HepG2 (cell line): ENCODE measurements around the gene LRRN4CL. TPM values are rescaled to one million over a fixed set of nuclear protein-coding genes. Genes with fewer than 3 reads are reported as not detected.
A peak's percentile ranks its signal among the peaks of the same experiment; 100 is the strongest.

Experiments
- ATAC-seq: fragments of 200-7000 bp; cut with Tn5 transposase; 3 replicates; pipeline ENCODE4 v1.9.1; 2020; ENCODE audit warnings: mild to moderate bottlenecking, moderate library complexity
- Bru-seq: library from RNA; stranded (reverse); fragments of 400-500 nt; gene quantifications from one replicate; lab custom pipeline; 2021; lab: Mats Ljungman, UMichigan
- BruChase-seq, 2 experiments: library from RNA; stranded (reverse); fragments of 400-500 nt; gene quantifications; one replicate each; lab custom pipeline; 2021; lab: Mats Ljungman, UMichigan
- BruUV-seq: library from RNA; stranded (reverse); fragments of 400-500 nt; replicated peaks from 2 replicates; lab custom pipeline; 2021; lab: Mats Ljungman, UMichigan
- CTCF ChIA-PET: fragments of 300-600 bp; formaldehyde crosslinking; extraction: SDS; loops from one replicate; lab custom pipeline; 2021; ENCODE audit warnings: low total read pairs, inconsistent platforms, low intra/inter-chr PET ratio; lab: Yijun Ruan, JAX
- POLR2A ChIA-PET: fragments of 350-600 bp; sonication (Branson Sonifier 250); formaldehyde crosslinking; loops from one replicate; lab custom pipeline; 2020; ENCODE audit warnings: antibody characterized with exemption, inconsistent platforms; lab: Yijun Ruan, JAX
- DNase-seq: peaks from one replicate; pipeline ENCODE4 v3.0.0-alpha.2; 2015; ENCODE audit warnings: low spot score
- FAIRE-seq: peaks from 3 replicates; lab custom pipeline; 2011; peaks lifted over from hg19 to GRCh38; lab: Jason Lieb, UNC
- H2AFZ ChIP-seq: one replicate; pipeline ENCODE4 v1.6.1; 2011; ENCODE audit warnings: low read length, inconsistent platforms
- H3K27ac ChIP-seq: fragments of 300-600 bp; 3 replicates; pipeline ENCODE4 v1.8.0; 2011; ENCODE audit warnings: mixed run types, mild to moderate bottlenecking, mixed read lengths, low read length, inconsistent platforms; ENCODE audit not compliant: insufficient read depth; ENCODE audit errors: extremely low read length
- H3K27me3 ChIP-seq, 2 experiments: fragments of 200-600 bp in 1 of 2; 2 replicates in 1 of 2; 3 replicates in 1 of 2; pipeline versions ENCODE4 v1.6.0 to v1.8.0; 2011; ENCODE audit warnings: low read length in 2 of 2, mild to moderate bottlenecking in 2 of 2, moderate library complexity in 2 of 2, inconsistent platforms in 1 of 2; ENCODE audit not compliant: insufficient read depth in 2 of 2, control insufficient read depth in 1 of 2
- H3K36me3 ChIP-seq, 2 experiments: fragments of 200-600 bp in 1 of 2; replicated peaks in 1 of 2; 2 replicates in 1 of 2; 3 replicates in 1 of 2; pipeline versions ENCODE4 v1.5.1 to v1.8.0; 2011; ENCODE audit warnings: low read length in 2 of 2, inconsistent platforms in 1 of 2; ENCODE audit not compliant: insufficient read depth in 2 of 2, control insufficient read depth in 1 of 2
- H3K4me1 ChIP-seq: 2 replicates; pipeline ENCODE4 v1.5.1; 2012; ENCODE audit warnings: low read length, inconsistent platforms; ENCODE audit not compliant: insufficient read depth
- H3K4me2 ChIP-seq: 2 replicates; pipeline ENCODE4 v1.6.0; 2011; ENCODE audit warnings: low read depth, low read length, inconsistent platforms
- H3K4me3 ChIP-seq, 3 experiments: fragments of 200-600 bp in 1 of 3; sonication (generic), shearing (Covaris generic) in 1 of 3; replicated peaks in 1 of 3; 2 replicates each; pipeline ENCODE4 v1.5.1; 2011 to 2016; ENCODE audit warnings: low read length in 3 of 3, inconsistent platforms in 2 of 3, low read depth in 2 of 3, mild to moderate bottlenecking in 2 of 3, control low read depth in 1 of 3, mixed read lengths in 1 of 3; ENCODE audit not compliant: insufficient read depth in 1 of 3
- H3K79me2 ChIP-seq: one replicate; pipeline ENCODE4 v1.6.1; 2011; ENCODE audit warnings: low read length, inconsistent platforms; ENCODE audit not compliant: insufficient read depth
- H3K9ac ChIP-seq: 2 replicates; pipeline ENCODE4 v1.6.0; 2011; ENCODE audit warnings: mild to moderate bottlenecking, low read depth, low read length, inconsistent platforms; ENCODE audit not compliant: insufficient read depth
- H3K9me3 ChIP-seq: 2 replicates; pipeline ENCODE4 v1.5.1; 2012; ENCODE audit warnings: mild to moderate bottlenecking, low read length
- H4K20me1 ChIP-seq: 2 replicates; pipeline ENCODE4 v1.6.0; 2011; ENCODE audit warnings: inconsistent platforms, mild to moderate bottlenecking, low read length, moderate library complexity; ENCODE audit not compliant: insufficient read depth
- NPAS2 ChIP-seq: sonication (generic); formaldehyde crosslinking; IDR thresholded peaks from 2 replicates; pipeline ENCODE4 v1.8.0; 2022; ENCODE audit warnings: mild to moderate bottlenecking, missing genetic modification reagents, borderline replicate concordance
- POLR2A ChIP-seq, 2 experiments: IDR thresholded peaks; 2 replicates each; pipeline ENCODE4 v1.6.1; 2011; ENCODE audit warnings: low read depth in 2 of 2, low read length in 2 of 2, mild to moderate bottlenecking in 1 of 2, moderate library complexity in 1 of 2; ENCODE audit not compliant: insufficient read depth in 1 of 2
- POLR2AphosphoS5 ChIP-seq: IDR thresholded peaks from 2 replicates; pipeline ENCODE4 v1.6.1; 2012; ENCODE audit warnings: low read depth, low read length
- POLR2G ChIP-seq: fragments of 200-400 bp; formaldehyde crosslinking; IDR thresholded peaks from 2 replicates; pipeline ENCODE4 v1.6.1; 2018; ENCODE audit warnings: mild to moderate bottlenecking, low read depth, low read length, moderate library complexity
- SSRP1 ChIP-seq: IDR thresholded peaks from 2 replicates; pipeline ENCODE4 v1.6.1; 2016; ENCODE audit warnings: control low read depth
- TSC22D2 ChIP-seq: sonication (generic); formaldehyde crosslinking; IDR thresholded peaks from 2 replicates; pipeline ENCODE4 v1.5.1; 2020; ENCODE audit warnings: missing genetic modification reagents, mild to moderate bottlenecking, borderline replicate concordance
- ZFP62 ChIP-seq: sonication (generic); formaldehyde crosslinking; IDR thresholded peaks from 2 replicates; pipeline ENCODE4 v1.4.0; 2020; ENCODE audit warnings: missing genetic modification reagents
- WGBS: methylation state at CpG from one replicate; pipeline ENCODE4 v1.1.6; 2017; ENCODE audit warnings: low lambda C conversion rate; 5-methylcytosine and 5-hydroxymethylcytosine counted together
- in situ Hi-C: cut with HindIII; loops from 2 replicates; pipeline ENCODE4 v1.10.0; 2017; ENCODE audit warnings: low pct_unique_long_range_greater_than_20kb; ENCODE audit not compliant: extremely low pct_ligation_motif_present
- intact Hi-C: fragments of 100-400 bp; cut with micrococcal nuclease; formaldehyde crosslinking; loops from one replicate; pipeline ENCODE4 v1.10.0; 2022; ENCODE audit not compliant: unreplicated experiment
- long read RNA-seq, 2 experiments: library from RNA in 1 of 2; library from polyadenylated mRNA in 1 of 2; stranded (forward) in 1 of 2; unstranded in 1 of 2; transcript quantifications; one replicate each; pipeline ENCODE4 v2.0.0, GENCODE V29; 2019 to 2022
- polyA minus RNA-seq, 3 experiments: library from RNA; depleted of rRNA, polyadenylated mRNA; stranded (reverse); fragments of >200 nt; gene quantifications; 2 replicates each; pipeline ENCODE4 v1.2.3, GENCODE V29; 2011; ENCODE audit warnings: low replicate concordance in 1 of 3
- polyA plus RNA-seq, 8 experiments: library from polyadenylated mRNA; depleted of rRNA in 3 of 8; stranded (reverse) in 7 of 8; unstranded in 1 of 8; fragments of >200 nt; fragmentation: Illumina TruSeq in 4 of 8; extraction: Trizol in 4 of 8; gene quantifications; 2 replicates each; pipeline versions ENCODE4 v1.2.1 to v1.2.3, GENCODE V29; 2011 to 2016; ENCODE audit warnings: low read depth in 4 of 8, missing spikeins in 1 of 8, mixed read lengths in 1 of 8; ENCODE audit not compliant: insufficient read depth in 1 of 8
- total RNA-seq, 5 experiments: library from RNA; depleted of rRNA; stranded (reverse); fragments of >200 nt; fragmentation: Illumina TruSeq; extraction: Trizol; gene quantifications; 2 replicates each; pipeline ENCODE4 v1.2.3, GENCODE V29; 2016; ENCODE audit warnings: low read depth in 1 of 5

Gene LRRN4CL
- total RNA-seq (2016; rRNA removed; fragmentation: Illumina TruSeq; extraction: Trizol) (0.11 TPM in 1 of 2 replicates, not detected in the other), polyA plus RNA-seq (2011; rRNA removed) (0.04 TPM in 1 of 2 replicates, not detected in the other), polyA minus RNA-seq (2011; rRNA and poly(A)+ RNA removed; ENCODE audit: low replicate concordance) (0.28 and 0.70 TPM in 2 replicates), Bru-seq, nascent RNA (percentile 42 among the genes with signal in this experiment), BruChase-seq, experiment 1, labeled RNA remaining after a 6-hour chase (percentile 35 among the genes with signal in this experiment), BruChase-seq, experiment 2, labeled RNA remaining after a 2-hour chase (percentile 33 among the genes with signal in this experiment)
- not detected in 2 replicates for total RNA-seq (2016; cell fraction: cytosol; rRNA removed; fragmentation: Illumina TruSeq; extraction: Trizol; ENCODE audit: low read depth)
- 0.13 TPM in 1 of 2 replicates, not detected in the other for total RNA-seq (2016; cell fraction: insoluble cytoplasmic fraction; rRNA removed; fragmentation: Illumina TruSeq; extraction: Trizol)
- 0.09 TPM in 1 of 2 replicates, not detected in the other for total RNA-seq (2016; cell fraction: membrane; rRNA removed; fragmentation: Illumina TruSeq; extraction: Trizol)
- 0.25 and 0.28 TPM in 2 replicates for total RNA-seq (2016; cell fraction: nucleus; rRNA removed; fragmentation: Illumina TruSeq; extraction: Trizol)
- not detected in 2 replicates for polyA plus RNA-seq (2011; cell fraction: cytosol; rRNA removed)
- 0.17 and 0.45 TPM in 2 replicates for polyA plus RNA-seq (2011; cell fraction: nucleus; rRNA removed)
- not detected in 2 replicates for polyA plus RNA-seq (2012)
- polyA plus RNA-seq (2016; cell fraction: cytosol; fragmentation: Illumina TruSeq; extraction: Trizol; ENCODE audit: low read depth) = not detected in 2 replicates
- not detected in 2 replicates for polyA plus RNA-seq (2016; cell fraction: insoluble cytoplasmic fraction; fragmentation: Illumina TruSeq; extraction: Trizol; ENCODE audit: low read depth)
- polyA plus RNA-seq (2016; cell fraction: membrane; fragmentation: Illumina TruSeq; extraction: Trizol; ENCODE audit: low read depth) = not detected in 2 replicates
- polyA plus RNA-seq (2016; cell fraction: nucleus; fragmentation: Illumina TruSeq; extraction: Trizol; ENCODE audit: insufficient read depth, low read depth) = 0.18 TPM in 1 of 2 replicates, not detected in the other
- not detected in 2 replicates for polyA minus RNA-seq (2011; cell fraction: cytosol; rRNA and poly(A)+ RNA removed)
- polyA minus RNA-seq (2011; cell fraction: nucleus; rRNA and poly(A)+ RNA removed) = 0.87 and 1.5 TPM in 2 replicates
- long read RNA-seq, experiment 1 = 0 reads
- long read RNA-seq, experiment 2 = 0 reads

- no peak within 1 kb of the TSS for H2AFZ ChIP-seq
- H3K9me3 ChIP-seq = no peaks in the 10 kb centered on the region
- TSS peak; percentile 56 for BruUV-seq
- no peaks in the 10 kb centered on the region for H4K20me1 ChIP-seq
- no peaks in the 10 kb centered on the region for H3K27me3 ChIP-seq
- intact Hi-C loops = no loop called here
- CTCF ChIA-PET = no interaction called here
- FAIRE-seq (no peak), DNase-seq (no peak), ATAC-seq (peak; percentile 13; the same call in 1 of the 3 replicates)
- peaks cover 17 to 37% of the 10 kb centered on the region in 2 experiments for H3K36me3 ChIP-seq
- 92% methylated on average over 11 of the region's 11 CpGs for WGBS
- POLR2A ChIA-PET = interaction anchor here (0.8 to 1.3 kb wide), 4 partner anchors 9 to 152 kb away, joined by 3 to 6 read pairs (median 4); partner anchors contain the start of genes TUT1 and UQCC3
- H3K27ac ChIP-seq = no peak within 1 kb of the TSS
- H3K4me2 ChIP-seq = no peak within 1 kb of the TSS
- no peaks in the 10 kb centered on the region for H3K4me1 ChIP-seq
- in situ Hi-C loops = no loop called here
- TF ChIP-seq TSC22D2 (no peak), NPAS2 (no peak), SSRP1 (CRISPR knock-in tag) (peak; percentile 46; the same call in 1 of the 2 replicates), POLR2G (peak; percentile 43), POLR2A (IDR thresholded peaks at IDR 0.05; ENCODE audit: insufficient read depth in 1 of 2, low read depth in 2 of 2, low read length in 2 of 2) (0 out of 4 replicates have a peak, but pooled peaks of 1 of the 2 experiments have one; percentile 18), ZFP62 (CRISPR knock-in tag) (no peak), POLR2AphosphoS5 (peak; percentile 33; the same call in 1 of the 2 replicates)
- no peak within 1 kb of the TSS for H3K4me3 ChIP-seq
- H3K9ac ChIP-seq = no peak within 1 kb of the TSS
- H3K79me2 ChIP-seq = no peaks in the 10 kb centered on the region
These were observed at the start of gene LRRN4CL for GRCh38 chr11:62689421-62690183. LRRN4CL (minus strand) TSS chr11:62689530; CDS start chr11:62688508, 1,022 bp downstream.
